ENCODE measurements around the gene RBM33.

The RBM33 gene

GRCh38 chr7:155761162-155761561, 116.7 kb downstream of the RBM33 start:
- Histone ChIP-seq H3K9ac (ENCODE audit: low read depth in 1 of 2, low read length in 2 of 2) (no peak overlapping the region), H3K27me3 (ENCODE audit: control insufficient read depth in 2 of 2, insufficient read depth in 2 of 2, low read length in 2 of 2) (no peaks in the 10 kb centered on the region), H3K36me3 (ENCODE audit: control insufficient read depth in 2 of 2, insufficient read depth in 2 of 2, low read length in 2 of 2) (peaks cover 36 to 37% of the 10 kb centered on the region in 2 donors), H3K27ac (ENCODE audit: low read depth in 2 of 2, low read length in 2 of 2) (no peak overlapping the region), H3K9me3 (ENCODE audit: control insufficient read depth in 2 of 2, low read length in 2 of 2) (no peaks in the 10 kb centered on the region), H3K4me1 (ENCODE audit: control insufficient read depth in 2 of 2, insufficient read depth in 2 of 2, low read length in 2 of 2) (peaks cover 7 to 9% of the 10 kb centered on the region in 2 donors), H3K4me3 (ENCODE audit: low read length in 2 of 2) (no peak overlapping the region)

GRCh38 chr7:155762036-155762435, 117.6 kb downstream of the RBM33 start:
- H3K4me3 ChIP-seq (ENCODE audit: low read length in 2 of 2): no peak overlapping the region

DNA sequence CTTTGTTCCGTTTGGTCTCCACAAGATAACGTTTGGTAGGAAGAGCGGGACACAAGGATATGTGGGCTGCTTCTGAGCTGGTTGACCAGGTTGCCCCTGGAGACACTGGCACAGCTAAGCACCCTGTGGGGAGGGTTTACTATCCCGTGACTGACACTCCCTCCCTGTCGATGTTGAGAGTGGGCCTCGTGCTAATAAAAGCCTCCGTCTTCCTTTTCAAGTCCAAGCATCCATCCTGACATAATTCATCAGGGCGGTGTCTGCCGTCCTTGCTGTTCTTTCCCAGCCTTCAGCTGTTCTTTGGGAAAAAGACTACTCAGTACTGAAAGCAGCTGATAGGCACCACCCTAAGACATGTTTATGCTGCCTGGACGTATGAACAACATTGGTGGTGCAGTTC, 118.2 kb downstream of the RBM33 start:
- H3K27ac ChIP-seq (ENCODE audit: low read depth in 2 of 2, low read length in 2 of 2): no peak overlapping the region
- no peaks in the 10 kb centered on the region for H3K27me3 ChIP-seq (ENCODE audit: control insufficient read depth in 2 of 2, insufficient read depth in 2 of 2, low read length in 2 of 2)
- H3K4me1 ChIP-seq (ENCODE audit: control insufficient read depth in 2 of 2, insufficient read depth in 2 of 2, low read length in 2 of 2): peaks cover 5 to 9% of the 10 kb centered on the region in 2 donors

More at GRCh38 chr7:155762036-155762435, 117.6 kb downstream of the RBM33 start:
- H3K27ac ChIP-seq (ENCODE audit: low read depth in 2 of 2, low read length in 2 of 2): no peak overlapping the region
- H3K9ac ChIP-seq (ENCODE audit: low read depth in 1 of 2, low read length in 2 of 2): no peak overlapping the region
- no peaks in the 10 kb centered on the region for H3K27me3 ChIP-seq (ENCODE audit: control insufficient read depth in 2 of 2, insufficient read depth in 2 of 2, low read length in 2 of 2)
- no peaks in the 10 kb centered on the region for H3K9me3 ChIP-seq (ENCODE audit: control insufficient read depth in 2 of 2, low read length in 2 of 2)
- peaks cover 5 to 9% of the 10 kb centered on the region in 2 donors for H3K4me1 ChIP-seq (ENCODE audit: control insufficient read depth in 2 of 2, insufficient read depth in 2 of 2, low read length in 2 of 2)
- peaks cover 41 to 43% of the 10 kb centered on the region in 2 donors for H3K36me3 ChIP-seq (ENCODE audit: control insufficient read depth in 2 of 2, insufficient read depth in 2 of 2, low read length in 2 of 2)

GRCh38 chr7:155763122-155763521, 118.7 kb downstream of the RBM33 start:
- Histone ChIP-seq H3K36me3 (ENCODE audit: control insufficient read depth in 2 of 2, insufficient read depth in 2 of 2, low read length in 2 of 2) (peaks cover 45 to 48% of the 10 kb centered on the region in 2 donors), H3K9me3 (ENCODE audit: control insufficient read depth in 2 of 2, low read length in 2 of 2) (no peaks in the 10 kb centered on the region), H3K27me3 (ENCODE audit: control insufficient read depth in 2 of 2, insufficient read depth in 2 of 2, low read length in 2 of 2) (no peaks in the 10 kb centered on the region), H3K4me1 (ENCODE audit: control insufficient read depth in 2 of 2, insufficient read depth in 2 of 2, low read length in 2 of 2) (peaks cover 5 to 9% of the 10 kb centered on the region in 2 donors), H3K4me3 (ENCODE audit: low read length in 2 of 2) (no peak overlapping the region), H3K9ac (ENCODE audit: low read depth in 1 of 2, low read length in 2 of 2) (no peak overlapping the region), H3K27ac (ENCODE audit: low read depth in 2 of 2, low read length in 2 of 2) (no peak overlapping the region)

More for the DNA sequence above, 118.2 kb downstream of the RBM33 start:
- Histone ChIP-seq H3K9me3 (ENCODE audit: control insufficient read depth in 2 of 2, low read length in 2 of 2) (no peaks in the 10 kb centered on the region), H3K4me3 (ENCODE audit: low read length in 2 of 2) (no peak overlapping the region), H3K36me3 (ENCODE audit: control insufficient read depth in 2 of 2, insufficient read depth in 2 of 2, low read length in 2 of 2) (peaks cover 45 to 48% of the 10 kb centered on the region in 2 donors), H3K9ac (ENCODE audit: low read depth in 1 of 2, low read length in 2 of 2) (no peak overlapping the region)

- Histone ChIP-seq H3K4me3 (ENCODE audit: low read length in 2 of 2) (no peak overlapping the region), H3K9me3 (ENCODE audit: control insufficient read depth in 2 of 2, low read length in 2 of 2) (no peaks in the 10 kb centered on the region), H3K4me1 (ENCODE audit: control insufficient read depth in 2 of 2, insufficient read depth in 2 of 2, low read length in 2 of 2) (peaks cover 5 to 9% of the 10 kb centered on the region in 2 donors), H3K9ac (ENCODE audit: low read depth in 1 of 2, low read length in 2 of 2) (no peak overlapping the region), H3K36me3 (ENCODE audit: control insufficient read depth in 2 of 2, insufficient read depth in 2 of 2, low read length in 2 of 2) (peaks cover 43 to 48% of the 10 kb centered on the region in 2 donors), H3K27me3 (ENCODE audit: control insufficient read depth in 2 of 2, insufficient read depth in 2 of 2, low read length in 2 of 2) (no peaks in the 10 kb centered on the region), H3K27ac (ENCODE audit: low read depth in 2 of 2, low read length in 2 of 2) (peak overlapping the region; percentile 2 to 18)
These were observed 119.4 kb downstream of the RBM33 start for GRCh38 chr7:155763691-155764437.

GRCh38 chr7:155764438-155764793, 120.0 kb downstream of the RBM33 start:
- peaks cover 5 to 9% of the 10 kb centered on the region in 2 donors for H3K4me1 ChIP-seq (ENCODE audit: control insufficient read depth in 2 of 2, insufficient read depth in 2 of 2, low read length in 2 of 2)
- H3K9ac ChIP-seq (ENCODE audit: low read depth in 1 of 2, low read length in 2 of 2): no peak overlapping the region
- H3K27me3 ChIP-seq (ENCODE audit: control insufficient read depth in 2 of 2, insufficient read depth in 2 of 2, low read length in 2 of 2): no peaks in the 10 kb centered on the region
- peaks cover 46 to 52% of the 10 kb centered on the region in 2 donors for H3K36me3 ChIP-seq (ENCODE audit: control insufficient read depth in 2 of 2, insufficient read depth in 2 of 2, low read length in 2 of 2)
- no peak overlapping the region for H3K4me3 ChIP-seq (ENCODE audit: low read length in 2 of 2)
- H3K9me3 ChIP-seq (ENCODE audit: control insufficient read depth in 2 of 2, low read length in 2 of 2): no peaks in the 10 kb centered on the region
- H3K27ac ChIP-seq (ENCODE audit: low read depth in 2 of 2, low read length in 2 of 2): peak overlapping the region in 1 of 2 donors; percentile 6

DNA sequence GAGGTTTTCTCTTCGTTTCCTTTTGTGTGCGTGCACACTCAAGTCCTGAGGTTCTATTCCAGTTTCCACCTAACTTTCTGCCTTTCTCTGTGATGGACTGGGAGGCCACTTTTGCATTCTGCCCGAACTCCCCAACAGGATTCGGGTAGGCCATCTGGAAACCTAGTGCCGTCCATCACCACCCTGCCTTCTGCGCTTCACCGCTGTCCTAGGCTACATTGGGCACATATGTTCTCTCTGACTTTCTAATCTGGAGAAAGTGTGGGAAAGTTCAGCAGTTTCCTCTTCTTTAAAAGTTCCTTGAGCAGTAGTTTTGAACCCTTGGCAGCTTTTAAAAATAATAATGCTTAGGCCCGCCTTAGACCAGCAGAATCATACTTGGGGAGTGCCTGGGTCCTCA, 121.0 kb downstream of the RBM33 start:
- Histone ChIP-seq H3K27ac (ENCODE audit: low read depth in 2 of 2, low read length in 2 of 2) (no peak overlapping the region), H3K9me3 (ENCODE audit: control insufficient read depth in 2 of 2, low read length in 2 of 2) (no peaks in the 10 kb centered on the region), H3K27me3 (ENCODE audit: control insufficient read depth in 2 of 2, insufficient read depth in 2 of 2, low read length in 2 of 2) (no peaks in the 10 kb centered on the region), H3K4me1 (ENCODE audit: control insufficient read depth in 2 of 2, insufficient read depth in 2 of 2, low read length in 2 of 2) (peaks cover 0 to under 1% of the 10 kb centered on the region in 2 donors), H3K4me3 (ENCODE audit: low read length in 2 of 2) (no peak overlapping the region), H3K9ac (ENCODE audit: low read depth in 1 of 2, low read length in 2 of 2) (no peak overlapping the region), H3K36me3 (ENCODE audit: control insufficient read depth in 2 of 2, insufficient read depth in 2 of 2, low read length in 2 of 2) (peaks cover 55 to 58% of the 10 kb centered on the region in 2 donors)

DNA sequence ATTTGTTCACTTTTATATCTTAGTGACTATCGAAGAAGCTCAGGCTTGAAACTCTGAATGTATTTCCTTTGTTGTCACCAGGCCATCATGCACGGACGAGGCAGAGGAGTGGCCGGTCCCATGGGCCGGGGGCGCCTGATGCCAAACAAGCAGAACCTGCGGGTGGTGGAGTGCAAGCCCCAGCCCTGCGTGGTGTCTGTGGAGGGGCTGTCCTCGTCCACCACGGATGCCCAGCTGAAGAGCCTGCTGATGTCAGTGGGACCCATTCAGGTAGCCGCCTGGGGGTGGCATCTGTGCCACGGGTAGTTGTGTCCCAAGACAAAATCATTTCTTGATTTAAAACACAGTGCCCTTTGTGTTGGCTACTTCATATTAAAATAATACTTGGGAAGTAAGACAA, 121.9 kb downstream of the RBM33 start:
- Histone ChIP-seq H3K27ac (ENCODE audit: low read depth in 2 of 2, low read length in 2 of 2) (no peak overlapping the region), H3K27me3 (ENCODE audit: control insufficient read depth in 2 of 2, insufficient read depth in 2 of 2, low read length in 2 of 2) (no peaks in the 10 kb centered on the region), H3K4me3 (ENCODE audit: low read length in 2 of 2) (no peak overlapping the region), H3K36me3 (ENCODE audit: control insufficient read depth in 2 of 2, insufficient read depth in 2 of 2, low read length in 2 of 2) (peaks cover 62 to 63% of the 10 kb centered on the region in 2 donors), H3K9ac (ENCODE audit: low read depth in 1 of 2, low read length in 2 of 2) (no peak overlapping the region), H3K4me1 (ENCODE audit: control insufficient read depth in 2 of 2, insufficient read depth in 2 of 2, low read length in 2 of 2) (no peaks in the 10 kb centered on the region), H3K9me3 (ENCODE audit: control insufficient read depth in 2 of 2, low read length in 2 of 2) (no peaks in the 10 kb centered on the region)

DNA sequence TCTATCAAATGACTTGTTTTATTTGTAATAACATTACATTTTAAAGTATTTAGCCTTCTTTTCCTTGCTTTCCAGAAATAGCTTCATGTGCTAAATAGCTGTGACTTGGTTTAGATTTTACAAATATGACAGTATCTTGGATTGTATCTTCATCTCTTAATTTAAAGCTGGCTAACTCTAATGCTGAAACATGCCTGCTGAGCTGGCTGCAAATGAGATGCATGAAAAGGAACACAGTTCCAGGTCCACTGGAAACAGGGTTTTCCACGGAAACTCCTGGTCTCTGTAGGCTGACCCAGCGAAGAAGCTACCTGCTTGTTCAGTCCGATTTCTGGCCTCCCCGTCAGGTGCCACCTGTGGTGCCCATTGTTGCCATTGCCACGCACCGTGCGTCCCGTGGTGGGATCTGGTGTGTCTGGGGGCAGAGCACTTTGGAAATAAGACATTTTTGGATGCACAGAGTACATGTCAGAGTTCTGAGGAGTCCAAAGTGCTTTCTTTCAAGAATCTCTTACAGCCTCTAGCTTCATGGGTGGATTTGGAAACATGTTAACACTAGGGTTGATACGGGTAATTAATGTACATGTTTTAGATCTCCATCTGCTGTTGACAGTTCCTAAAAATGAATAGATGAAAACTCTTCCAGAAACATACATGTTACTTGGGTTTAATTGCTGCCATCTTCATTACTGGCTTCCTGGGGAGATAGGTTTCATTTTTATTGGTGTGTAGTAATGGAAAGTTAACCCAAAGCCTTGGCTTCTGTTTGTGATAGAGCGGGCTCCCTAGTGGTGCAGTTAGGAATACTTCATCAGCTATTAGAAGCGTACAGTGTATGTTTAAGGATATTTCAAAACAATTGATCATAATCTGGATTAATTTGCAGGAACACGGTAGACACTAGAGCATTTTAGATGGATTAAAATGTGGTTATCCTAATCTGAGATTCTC, 122.8 kb downstream of the RBM33 start:
- no peaks in the 10 kb centered on the region for H3K4me1 ChIP-seq (ENCODE audit: control insufficient read depth in 2 of 2, insufficient read depth in 2 of 2, low read length in 2 of 2)
- no peaks in the 10 kb centered on the region for H3K9me3 ChIP-seq (ENCODE audit: control insufficient read depth in 2 of 2, low read length in 2 of 2)
- no peaks in the 10 kb centered on the region for H3K27me3 ChIP-seq (ENCODE audit: control insufficient read depth in 2 of 2, insufficient read depth in 2 of 2, low read length in 2 of 2)
- no peak overlapping the region for H3K9ac ChIP-seq (ENCODE audit: low read depth in 1 of 2, low read length in 2 of 2)
- peaks cover 65 to 69% of the 10 kb centered on the region in 2 donors for H3K36me3 ChIP-seq (ENCODE audit: control insufficient read depth in 2 of 2, insufficient read depth in 2 of 2, low read length in 2 of 2)
- no peak overlapping the region for H3K4me3 ChIP-seq (ENCODE audit: low read length in 2 of 2)
- H3K27ac ChIP-seq (ENCODE audit: low read depth in 2 of 2, low read length in 2 of 2): no peak overlapping the region

GRCh38 chr7:155769701-155770100, 125.2 kb downstream of the RBM33 start:
- no peaks in the 10 kb centered on the region for H3K4me1 ChIP-seq (ENCODE audit: control insufficient read depth in 2 of 2, insufficient read depth in 2 of 2, low read length in 2 of 2)
- H3K9ac ChIP-seq (ENCODE audit: low read depth in 1 of 2, low read length in 2 of 2): no peak overlapping the region
- no peaks in the 10 kb centered on the region for H3K9me3 ChIP-seq (ENCODE audit: control insufficient read depth in 2 of 2, low read length in 2 of 2)
- no peak overlapping the region for H3K4me3 ChIP-seq (ENCODE audit: low read length in 2 of 2)
- no peaks in the 10 kb centered on the region for H3K27me3 ChIP-seq (ENCODE audit: control insufficient read depth in 2 of 2, insufficient read depth in 2 of 2, low read length in 2 of 2)
- H3K27ac ChIP-seq (ENCODE audit: low read depth in 2 of 2, low read length in 2 of 2): no peak overlapping the region
- peaks cover 65 to 76% of the 10 kb centered on the region in 2 donors for H3K36me3 ChIP-seq (ENCODE audit: control insufficient read depth in 2 of 2, insufficient read depth in 2 of 2, low read length in 2 of 2)
